ENCODE results near the gene KRTAP10-6.

Gene KRTAP10-6

DNA sequence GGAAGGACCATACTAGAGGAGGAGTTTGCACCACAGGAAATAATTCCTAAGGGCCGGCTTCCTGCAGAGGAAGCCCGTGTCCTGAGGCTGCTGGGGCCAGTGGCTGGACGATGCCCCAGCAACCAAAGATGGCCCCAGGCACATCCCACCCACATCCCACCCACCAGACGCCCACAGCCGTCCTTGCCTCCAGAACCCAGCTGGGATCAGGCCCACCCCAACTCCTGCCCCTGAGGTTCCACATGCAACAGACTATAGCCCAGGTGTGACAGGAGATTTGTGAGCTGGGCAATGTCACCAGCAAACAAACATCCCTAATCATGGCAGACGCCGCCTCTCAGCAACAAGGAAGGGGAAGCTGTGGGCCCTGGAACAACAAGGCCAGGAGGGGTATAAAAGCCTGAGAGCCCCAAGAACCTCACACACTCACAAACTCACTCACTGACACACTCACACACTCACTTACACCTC, 34.4 kb upstream of the KRTAP10-6 start, which contains the start of gene KRTAP10-9:
KRTAP10-9 (plus strand) TSS at position 421 of the 471 bp plus-strand sequence. CDS start 79 bp downstream, outside the sequence.
- DNase-seq: no peak
- TF ChIP-seq POLR2A (IDR thresholded peaks at IDR 0.05; ENCODE audit: low read length): no peak
- TF ChIP-seq GATA1 (IDR thresholded peaks at IDR 0.05; ENCODE audit: low read depth, low read length): no peak

DNA sequence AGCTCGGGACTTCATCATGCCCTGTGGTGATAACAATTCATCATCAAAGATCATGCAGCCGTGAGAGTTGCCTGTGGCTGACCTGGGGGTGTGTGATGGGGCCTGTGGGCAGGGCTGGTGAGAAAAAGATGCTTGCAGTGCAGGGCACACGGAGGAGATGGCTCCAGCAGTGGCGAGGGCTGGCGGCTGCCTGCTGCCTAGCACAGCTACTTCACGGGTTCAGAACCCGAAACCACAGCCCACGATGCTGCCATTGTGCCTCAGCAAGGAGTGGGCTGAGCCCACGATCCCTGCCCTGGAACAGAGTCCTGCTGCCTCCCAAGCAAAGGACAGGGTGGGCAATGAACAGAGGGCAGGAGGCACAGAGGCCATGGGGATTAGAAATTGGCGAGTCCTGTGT, 34.0 kb upstream of the KRTAP10-6 start:
- no peak for DNase-seq

DNA sequence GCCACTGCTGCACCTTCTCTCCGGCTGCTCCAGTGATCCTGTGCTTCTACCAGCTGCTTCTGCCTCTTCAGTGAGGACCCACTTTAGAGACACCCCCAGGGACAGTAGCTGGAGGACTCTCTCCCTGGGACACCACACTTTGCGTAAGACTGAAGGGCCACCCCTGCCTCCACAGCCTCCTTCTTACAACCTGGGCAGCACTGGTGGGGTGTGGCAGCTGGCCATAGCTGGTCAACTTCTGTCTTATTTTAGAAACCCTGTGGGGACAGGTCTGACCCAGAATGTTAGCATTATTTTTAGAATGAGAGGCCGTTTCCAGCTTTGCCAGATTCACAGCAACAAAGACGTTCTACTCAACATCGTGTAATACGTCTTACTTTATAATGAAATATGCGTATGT, 33.5 kb upstream of the KRTAP10-6 start:
- TF ChIP-seq POLR2A (IDR thresholded peaks at IDR 0.05; ENCODE audit: low read length) (no peak), GATA1 (IDR thresholded peaks at IDR 0.05; ENCODE audit: low read depth, low read length) (no peak)
- DNase-seq: no peak

More for the DNA sequence above, 34.0 kb upstream of the KRTAP10-6 start:
- TF ChIP-seq GATA1 (IDR thresholded peaks at IDR 0.05; ENCODE audit: low read depth, low read length) (no peak), POLR2A (IDR thresholded peaks at IDR 0.05; ENCODE audit: low read length) (no peak)

DNA sequence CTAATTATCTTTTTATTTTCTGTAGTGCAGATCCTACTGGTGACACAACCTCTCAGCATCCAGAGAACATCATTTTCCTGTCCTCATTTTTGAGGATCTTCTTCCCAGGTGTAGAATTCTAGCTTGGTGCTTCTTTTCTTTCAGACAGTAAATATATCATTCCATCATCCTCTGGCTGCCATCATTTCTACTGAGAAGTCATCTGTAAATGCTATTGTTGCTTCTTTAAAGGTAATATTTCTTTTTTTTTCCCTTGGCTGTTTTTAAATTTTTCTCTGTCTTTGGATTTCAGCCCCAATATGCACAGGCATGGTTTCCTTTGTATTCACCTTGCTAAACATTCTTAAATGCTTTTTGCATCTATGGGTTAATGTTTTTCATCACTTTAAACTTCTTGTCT, 31.3 kb upstream of the KRTAP10-6 start:
- no peak for TF ChIP-seq POLR2A (IDR thresholded peaks at IDR 0.05; ENCODE audit: low read length)

DNA sequence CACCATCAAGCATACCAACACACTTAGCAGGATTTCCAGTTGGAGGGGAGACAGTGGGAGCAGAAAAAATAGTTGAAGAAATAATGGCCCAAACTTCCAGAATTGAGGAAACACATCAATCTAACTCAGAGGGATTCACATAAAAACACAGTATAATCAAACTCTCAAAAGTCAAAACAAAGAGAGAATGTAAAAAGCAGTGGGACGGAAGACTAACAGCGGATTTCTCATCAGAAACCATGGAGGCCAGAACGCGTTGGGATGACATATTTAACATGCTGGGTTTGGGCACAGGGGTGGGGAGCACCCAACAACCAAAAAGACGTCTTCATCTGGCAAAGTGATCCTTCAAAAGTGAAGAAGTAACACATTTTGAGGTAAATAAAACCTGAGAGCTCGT, 27.6 kb upstream of the KRTAP10-6 start:
- no peak for DNase-seq
- TF ChIP-seq POLR2A (IDR thresholded peaks at IDR 0.05; ENCODE audit: low read length) (no peak), GATA1 (IDR thresholded peaks at IDR 0.05; ENCODE audit: low read depth, low read length) (no peak)

More for the DNA sequence above, 31.3 kb upstream of the KRTAP10-6 start:
- no peak for DNase-seq

DNA sequence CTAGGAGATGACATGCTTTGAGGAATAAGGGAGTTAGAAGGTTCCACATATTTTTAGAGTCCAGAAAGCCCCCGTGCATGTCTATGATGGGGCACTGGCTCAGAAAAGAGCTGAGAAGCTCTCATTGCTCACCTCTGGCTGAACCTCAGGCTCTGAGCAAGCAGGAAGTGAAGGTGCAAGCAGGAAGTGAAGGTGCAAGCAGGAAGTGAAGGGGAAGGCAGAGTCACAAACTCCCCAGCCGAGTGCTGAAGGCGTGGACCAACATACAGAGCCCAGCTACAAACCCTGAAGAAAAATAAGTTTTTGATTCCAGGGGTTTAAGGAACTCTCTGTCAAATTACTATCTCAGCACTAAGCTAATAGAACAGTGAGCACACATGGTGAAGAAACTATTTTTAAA, 26.6 kb upstream of the KRTAP10-6 start:
- DNase-seq: no peak
- no peak for TF ChIP-seq POLR2A (IDR thresholded peaks at IDR 0.05; ENCODE audit: low read length)
- no peak for TF ChIP-seq GATA1 (IDR thresholded peaks at IDR 0.05; ENCODE audit: low read depth, low read length)

DNA sequence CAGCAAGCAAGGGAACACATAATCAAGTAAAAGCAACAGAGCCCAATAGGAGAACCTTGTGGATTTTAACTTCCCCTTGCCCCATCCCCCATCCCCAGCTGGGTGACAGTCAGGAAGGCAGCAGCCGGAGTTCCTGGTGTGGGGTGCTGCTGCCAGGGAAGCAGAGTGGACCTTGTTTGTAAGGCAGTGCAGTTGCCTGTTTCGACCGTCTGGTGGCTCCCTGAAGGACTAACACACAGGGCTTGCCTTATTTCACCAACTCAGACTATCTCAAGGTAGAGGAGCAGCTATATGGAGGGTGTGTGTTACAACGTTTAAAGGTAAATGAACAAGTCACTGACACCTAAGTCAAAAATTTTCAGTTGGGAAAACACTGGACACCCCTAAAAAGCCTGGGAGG, 26.2 kb upstream of the KRTAP10-6 start:
- TF ChIP-seq POLR2A (IDR thresholded peaks at IDR 0.05; ENCODE audit: low read length): no peak
- TF ChIP-seq GATA1 (IDR thresholded peaks at IDR 0.05; ENCODE audit: low read depth, low read length): no peak
- peak in 1 of 2 experiments; percentile 2 for DNase-seq

DNA sequence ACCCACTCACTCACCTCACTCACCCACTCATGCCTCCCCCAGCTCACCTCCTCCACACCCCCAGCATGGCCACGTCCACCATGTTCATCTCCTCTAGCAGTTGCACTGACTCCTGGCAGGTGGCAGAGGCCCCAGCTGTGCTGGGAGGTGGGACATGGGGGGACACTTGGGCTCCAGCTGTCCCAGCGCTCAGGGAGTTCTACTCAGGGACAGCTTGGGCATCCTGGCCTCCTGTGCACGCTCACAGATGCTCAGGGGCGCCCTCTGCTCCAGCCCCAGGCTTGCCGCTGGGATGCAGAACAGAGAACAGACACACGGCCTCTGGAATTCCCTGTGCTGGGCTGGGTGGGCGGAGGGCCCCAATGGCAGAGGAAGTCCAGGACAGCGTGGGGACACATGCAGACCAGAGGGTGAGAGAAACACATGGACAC, 24.8 kb upstream of the KRTAP10-6 start:
- no peak for DNase-seq
- no peak for TF ChIP-seq GATA1 (IDR thresholded peaks at IDR 0.05; ENCODE audit: low read depth, low read length)
- TF ChIP-seq POLR2A (IDR thresholded peaks at IDR 0.05; ENCODE audit: low read length): no peak

DNA sequence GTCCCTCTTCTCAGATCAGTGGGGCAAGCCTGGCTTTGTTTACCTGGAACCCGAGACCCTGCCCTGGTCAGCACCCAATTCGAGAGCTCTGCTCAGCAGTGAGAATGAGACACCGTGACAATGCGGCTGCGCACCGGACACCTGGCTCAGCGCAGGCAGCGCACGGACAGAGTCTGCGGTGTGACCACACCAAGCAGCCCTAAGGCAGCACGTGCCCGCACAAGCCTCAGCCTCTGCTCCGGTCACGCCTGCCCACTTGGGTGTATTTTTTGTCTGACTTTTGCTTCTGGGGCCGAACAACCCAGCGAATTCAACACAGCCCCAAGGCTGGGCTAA, 24.3 kb upstream of the KRTAP10-6 start:
- DNase-seq: no peak
- TF ChIP-seq POLR2A (IDR thresholded peaks at IDR 0.05; ENCODE audit: low read length) (no peak), GATA1 (IDR thresholded peaks at IDR 0.05; ENCODE audit: low read depth, low read length) (no peak)

DNA sequence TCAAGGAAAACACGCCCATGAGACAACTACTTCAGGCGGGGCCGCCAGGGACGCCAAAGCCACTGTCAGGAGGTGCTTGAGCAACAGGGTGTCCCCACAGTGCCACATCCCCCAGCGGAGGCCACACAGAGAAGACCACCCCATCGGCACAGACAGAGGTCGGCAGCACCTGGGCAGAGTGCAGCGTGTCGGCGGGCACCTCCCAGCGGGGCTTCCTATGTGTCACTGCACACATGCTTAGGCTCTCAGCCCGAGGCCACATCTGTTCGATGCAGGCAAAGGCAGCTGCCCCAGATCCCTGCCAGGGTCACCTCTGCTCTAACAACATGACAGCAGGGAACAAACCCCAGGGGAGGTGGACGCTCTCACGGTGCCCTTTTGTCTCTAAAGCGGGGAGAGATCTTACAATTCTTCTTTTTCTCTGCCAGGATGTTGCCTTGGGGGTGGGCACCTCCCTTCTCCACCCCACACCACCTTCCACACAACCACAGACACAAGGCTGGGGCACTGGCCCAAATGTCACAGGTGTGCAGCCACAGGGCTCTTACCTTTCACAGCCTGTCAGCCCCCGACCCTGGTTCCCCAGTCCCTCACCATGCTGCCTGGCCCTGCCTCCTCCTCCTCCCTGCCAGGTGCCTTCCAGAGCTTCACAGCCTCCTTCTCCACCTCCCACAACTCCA, 23.7 kb upstream of the KRTAP10-6 start:
- TF ChIP-seq GATA1 (IDR thresholded peaks at IDR 0.05; ENCODE audit: low read depth, low read length): no peak
- TF ChIP-seq POLR2A (IDR thresholded peaks at IDR 0.05; ENCODE audit: low read length): no peak
- DNase-seq: no peak

DNA sequence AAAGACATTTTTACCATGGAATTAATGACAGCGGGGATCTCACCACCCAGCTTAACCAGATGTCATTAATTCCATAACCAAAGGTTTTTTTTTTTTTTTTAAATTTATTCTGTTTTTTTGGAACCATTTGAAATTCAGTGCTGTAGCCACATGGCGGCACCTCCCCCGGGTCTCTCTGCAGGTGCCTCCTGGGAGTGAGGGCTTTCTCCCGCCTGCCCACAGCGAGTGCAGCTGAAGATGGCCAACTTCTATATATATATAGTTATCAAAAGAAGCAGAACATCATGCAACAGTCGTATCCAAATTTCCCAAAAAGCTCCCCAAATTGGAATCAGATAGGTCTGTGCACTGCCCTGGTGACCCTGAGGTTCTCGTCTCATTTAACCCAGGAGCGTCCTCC, 23.2 kb upstream of the KRTAP10-6 start:
- TF ChIP-seq POLR2A (IDR thresholded peaks at IDR 0.05; ENCODE audit: low read length): no peak
- TF ChIP-seq GATA1 (IDR thresholded peaks at IDR 0.05; ENCODE audit: low read depth, low read length): no peak
- DNase-seq: no peak

DNA sequence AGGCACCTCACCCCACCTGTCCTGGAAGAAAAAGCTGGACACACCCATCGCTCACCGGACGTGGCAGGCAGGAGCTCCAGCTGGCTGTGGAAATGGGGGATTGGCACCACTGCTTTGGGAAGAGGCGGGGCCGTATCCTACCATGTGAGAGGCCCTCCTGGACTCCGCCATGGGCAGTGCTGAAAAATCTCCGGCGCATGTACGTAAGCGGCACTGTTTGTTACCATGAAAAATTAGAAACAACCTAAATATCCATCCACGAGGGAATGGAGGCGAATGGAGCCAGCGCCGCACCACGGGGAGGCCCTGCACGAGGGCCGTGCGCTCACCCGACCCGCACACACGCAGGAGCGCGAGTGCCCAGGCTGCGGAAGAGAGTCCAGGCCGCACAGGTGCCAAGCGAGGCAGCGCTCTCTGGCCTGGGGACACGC, 22.7 kb upstream of the KRTAP10-6 start:
- TF ChIP-seq GATA1 (IDR thresholded peaks at IDR 0.05; ENCODE audit: low read depth, low read length) (no peak), POLR2A (IDR thresholded peaks at IDR 0.05; ENCODE audit: low read length) (no peak)

DNA sequence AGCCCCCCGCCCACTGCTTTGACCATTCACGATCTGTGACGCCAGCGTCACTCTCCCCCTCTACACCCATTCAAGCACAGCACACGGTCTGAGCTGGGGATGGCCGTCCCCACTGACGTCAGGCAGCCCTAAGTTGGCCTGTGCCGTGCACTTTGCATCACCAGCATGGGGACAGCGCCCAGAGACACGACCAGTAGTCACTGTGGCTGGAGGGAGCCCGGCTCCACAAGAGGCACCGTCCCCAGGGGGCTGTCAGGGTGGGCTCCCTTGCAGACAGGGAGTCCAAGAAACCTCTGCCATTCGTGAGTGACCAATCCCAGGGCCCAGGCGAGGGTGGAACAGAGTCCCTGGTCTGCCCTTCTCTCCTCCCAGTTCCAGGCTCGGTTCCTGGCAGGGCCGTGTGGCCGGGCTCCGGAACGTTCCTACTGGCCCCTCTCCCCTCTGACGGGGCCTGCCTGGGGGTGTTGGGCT, 21.9 kb upstream of the KRTAP10-6 start:
- DNase-seq: no peak
- TF ChIP-seq GATA1 (IDR thresholded peaks at IDR 0.05; ENCODE audit: low read depth, low read length) (no peak), POLR2A (IDR thresholded peaks at IDR 0.05; ENCODE audit: low read length) (no peak)

More for the DNA sequence above, 22.7 kb upstream of the KRTAP10-6 start:
- no peak for DNase-seq

DNA sequence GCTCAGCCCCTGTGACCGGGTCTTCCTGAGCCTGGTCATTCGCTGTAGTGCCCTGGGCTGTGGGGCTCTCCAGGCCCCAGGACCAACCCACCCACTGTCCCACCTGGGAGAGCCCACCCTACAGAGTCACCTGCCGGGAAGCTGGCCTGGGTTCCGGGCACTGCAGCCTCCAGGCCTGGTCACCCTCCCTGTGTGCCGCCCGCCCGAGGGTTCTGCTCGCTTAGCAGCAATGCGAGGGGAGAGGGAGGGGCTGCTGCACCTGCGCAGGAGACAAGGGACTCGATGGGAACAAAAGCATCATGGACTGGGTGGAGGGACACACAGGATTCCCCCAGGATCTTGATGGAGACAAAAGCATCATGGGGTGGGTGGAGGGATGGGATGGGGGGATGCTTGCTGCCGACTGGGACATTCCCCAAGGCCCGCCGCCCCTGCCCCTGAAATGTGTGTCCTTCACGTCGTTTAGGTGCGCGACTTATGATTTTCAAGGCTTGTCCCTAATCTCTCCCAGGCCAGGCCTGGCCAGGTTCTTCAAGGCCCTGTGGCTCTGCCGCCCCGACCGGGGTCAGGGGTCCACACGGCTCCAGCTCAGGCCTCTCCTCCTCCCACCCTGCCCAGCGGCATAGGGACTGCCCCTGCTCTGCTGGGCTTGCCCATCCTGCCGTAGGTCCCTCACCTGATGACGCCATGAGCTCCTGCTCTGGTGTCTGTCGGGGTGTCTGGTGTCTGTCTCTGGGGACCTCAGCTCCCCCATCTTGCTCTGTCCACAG, 21.3 kb upstream of the KRTAP10-6 start:
- no peak for TF ChIP-seq POLR2A (IDR thresholded peaks at IDR 0.05; ENCODE audit: low read length)
- TF ChIP-seq GATA1 (IDR thresholded peaks at IDR 0.05; ENCODE audit: low read depth, low read length): no peak
- no peak for DNase-seq

All from erythroblast (primary cell).